SU-DHL-6 (cell line): ENCODE data around the gene NAA16.
"Not testable (repeated sequence)": the region's sequence is repeated elsewhere in the genome, so short reads cannot be mapped to it uniquely, and the experiment has no call there.

Source experiments
- H2AFZ ChIP-seq: fragments of 200-600 bp; sonication (generic); 2 replicates; pipeline ENCODE4 v1.6.1; 2014; ENCODE audit warnings: low read depth, mild to moderate bottlenecking, moderate library complexity, mixed read lengths, antibody characterized with exemption, low read length; ENCODE audit not compliant: severe bottlenecking
- H3F3A ChIP-seq: fragments of 200-600 bp; shearing (Covaris generic); 2 replicates; pipeline ENCODE4 v1.6.0; 2016; ENCODE audit warnings: antibody characterized with exemption, mild to moderate bottlenecking; ENCODE audit not compliant: insufficient read depth
- H3K27ac ChIP-seq: fragments of 200-600 bp; sonication (generic); 2 replicates; pipeline ENCODE4 v1.5.1; 2016; ENCODE audit warnings: low read depth, mild to moderate bottlenecking, low read length, moderate library complexity, mixed read lengths
- H3K27me3 ChIP-seq: fragments of 200-600 bp; sonication (generic), shearing (Covaris generic); 2 replicates; pipeline ENCODE4 v1.6.0; 2014; ENCODE audit warnings: mild to moderate bottlenecking, low read length
- H3K36me3 ChIP-seq: fragments of 200-600 bp; sonication (generic); 2 replicates; pipeline ENCODE4 v1.6.1; 2014; ENCODE audit warnings: mild to moderate bottlenecking, low read length, mixed read lengths
- H3K4me2 ChIP-seq: fragments of 300-600, 200-600 bp; shearing (Covaris generic), sonication (generic); 2 replicates; pipeline ENCODE4 v1.6.0; 2014; ENCODE audit warnings: low read length, low read depth, mild to moderate bottlenecking; ENCODE audit not compliant: poor library complexity, severe bottlenecking
- H3K4me3 ChIP-seq: fragments of 200-600 bp; sonication (generic); 2 replicates; pipeline ENCODE4 v1.5.1; 2014; ENCODE audit warnings: antibody characterized with exemption, low read length, mild to moderate bottlenecking, mixed read lengths; ENCODE audit not compliant: insufficient read depth, poor library complexity, severe bottlenecking
- H3K79me2 ChIP-seq: fragments of 200-600 bp; sonication (generic); 2 replicates; pipeline ENCODE4 v1.6.1; 2014; ENCODE audit warnings: mild to moderate bottlenecking, low read length, moderate library complexity; ENCODE audit not compliant: insufficient read depth
- H3K9ac ChIP-seq: fragments of 200-600 bp; sonication (generic); 2 replicates; pipeline ENCODE4 v1.7.0; 2014; ENCODE audit warnings: mild to moderate bottlenecking, low read length
- H3K9me2 ChIP-seq: fragments of 200-600 bp; sonication (generic); replicated peaks from 2 replicates; pipeline ENCODE4 v1.6.1; 2014; ENCODE audit warnings: low read length; ENCODE audit not compliant: insufficient read depth
- H3K9me3 ChIP-seq: fragments of 200-600 bp; sonication (generic); 2 replicates; pipeline ENCODE4 v1.6.1; 2014; ENCODE audit warnings: low read length, mixed read lengths; ENCODE audit not compliant: insufficient read depth
- H4K20me1 ChIP-seq: fragments of 200-600 bp; sonication (generic); 2 replicates; pipeline ENCODE4 v1.6.1; 2014; ENCODE audit warnings: low read depth, mild to moderate bottlenecking, antibody characterized with exemption, low read length, moderate library complexity, mixed read lengths
- EZH2phosphoT487 ChIP-seq: fragments of 200-600 bp; sonication (generic), shearing (Covaris generic); conservative IDR thresholded peaks from 2 replicates; pipeline ENCODE4 v1.6.1; 2018; ENCODE audit warnings: mild to moderate bottlenecking, antibody characterized with exemption, low read length, moderate library complexity, mixed read lengths
- TF ChIP-seq, protein P1 (sequence below): fragments of 200-600 bp; sonication (generic); IDR thresholded peaks from one replicate; pipeline ENCODE4 v1.5.1; 2017; ENCODE audit warnings: antibody characterized with exemption, mild to moderate bottlenecking, low read length, moderate library complexity; ENCODE audit not compliant: insufficient read depth, poor library complexity, severe bottlenecking

Gene NAA16

DNA sequence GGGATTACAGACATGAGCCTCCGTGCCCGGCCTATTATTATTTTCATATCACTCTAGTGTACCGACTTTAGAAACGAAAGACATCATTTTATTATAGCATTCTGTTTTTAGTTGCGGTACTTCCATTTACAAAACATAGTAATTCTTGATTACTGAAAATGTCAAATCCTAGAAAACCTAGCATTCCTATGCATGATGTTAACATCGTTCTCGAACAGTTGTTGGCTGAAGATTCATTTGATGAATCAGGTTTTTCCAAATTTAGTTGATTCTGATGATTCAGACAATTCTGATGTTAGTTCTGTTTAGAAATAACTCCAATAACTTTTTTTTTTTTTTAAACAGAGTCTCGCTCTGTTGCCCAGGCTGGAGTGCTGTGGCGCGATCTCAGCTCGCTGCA is 36.2 kb upstream of the NAA16 start:
- TF ChIP-seq EZH2phosphoT487 = no peak
- Histone ChIP-seq H4K20me1 (no peaks in the 10 kb centered on the region), H3K9me2 (no peaks in the 10 kb centered on the region), H3F3A (peaks cover 5% of the 10 kb centered on the region; the same call in 1 of the 2 replicates), H3K4me2 (no peak overlapping the region), H3K27me3 (no peaks in the 10 kb centered on the region), H3K9ac (no peak overlapping the region), H3K36me3 (peaks cover 6% of the 10 kb centered on the region; the same call in 1 of the 2 replicates), H2AFZ (no peak overlapping the region), H3K79me2 (no peaks in the 10 kb centered on the region), H3K27ac (no peak overlapping the region), H3K9me3 (peaks cover 7% of the 10 kb centered on the region; the same call in 1 of the 2 replicates), H3K4me3 (no peak overlapping the region)

DNA sequence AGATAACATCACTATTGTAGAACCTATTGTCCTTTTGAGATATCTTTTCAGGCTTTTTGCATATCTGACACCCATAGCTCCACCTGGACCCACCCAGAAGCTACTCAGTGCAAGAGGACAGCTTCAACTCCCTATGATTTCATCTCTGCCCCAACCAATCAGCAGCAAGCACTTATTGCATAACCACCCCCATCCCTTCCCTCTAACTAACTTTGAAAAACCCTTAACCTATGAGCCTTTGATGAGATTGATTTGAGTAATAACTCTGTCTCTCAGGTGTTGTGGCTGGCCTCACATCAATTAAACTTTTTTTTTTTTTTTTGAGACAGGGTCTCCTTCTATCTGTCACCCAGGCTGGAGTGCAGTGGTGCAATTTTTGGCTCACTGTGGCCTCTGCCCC is 34.2 kb upstream of the NAA16 start:
- Histone ChIP-seq H3K36me3 (no peaks in the 10 kb centered on the region), H3K9me2 (no peaks in the 10 kb centered on the region), H3K4me3 (no peak overlapping the region), H2AFZ (no peak overlapping the region), H3K27me3 (no peaks in the 10 kb centered on the region), H3K27ac (no peak overlapping the region), H3F3A (no peaks in the 10 kb centered on the region), H3K4me2 (no peak overlapping the region), H3K9me3 (no peaks in the 10 kb centered on the region), H4K20me1 (no peaks in the 10 kb centered on the region), H3K79me2 (no peaks in the 10 kb centered on the region), H3K9ac (no peak overlapping the region)
- no peak for TF ChIP-seq EZH2phosphoT487
- TF ChIP-seq, protein P1, sequence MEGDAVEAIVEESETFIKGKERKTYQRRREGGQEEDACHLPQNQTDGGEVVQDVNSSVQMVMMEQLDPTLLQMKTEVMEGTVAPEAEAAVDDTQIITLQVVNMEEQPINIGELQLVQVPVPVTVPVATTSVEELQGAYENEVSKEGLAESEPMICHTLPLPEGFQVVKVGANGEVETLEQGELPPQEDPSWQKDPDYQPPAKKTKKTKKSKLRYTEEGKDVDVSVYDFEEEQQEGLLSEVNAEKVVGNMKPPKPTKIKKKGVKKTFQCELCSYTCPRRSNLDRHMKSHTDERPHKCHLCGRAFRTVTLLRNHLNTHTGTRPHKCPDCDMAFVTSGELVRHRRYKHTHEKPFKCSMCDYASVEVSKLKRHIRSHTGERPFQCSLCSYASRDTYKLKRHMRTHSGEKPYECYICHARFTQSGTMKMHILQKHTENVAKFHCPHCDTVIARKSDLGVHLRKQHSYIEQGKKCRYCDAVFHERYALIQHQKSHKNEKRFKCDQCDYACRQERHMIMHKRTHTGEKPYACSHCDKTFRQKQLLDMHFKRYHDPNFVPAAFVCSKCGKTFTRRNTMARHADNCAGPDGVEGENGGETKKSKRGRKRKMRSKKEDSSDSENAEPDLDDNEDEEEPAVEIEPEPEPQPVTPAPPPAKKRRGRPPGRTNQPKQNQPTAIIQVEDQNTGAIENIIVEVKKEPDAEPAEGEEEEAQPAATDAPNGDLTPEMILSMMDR = no peak

DNA sequence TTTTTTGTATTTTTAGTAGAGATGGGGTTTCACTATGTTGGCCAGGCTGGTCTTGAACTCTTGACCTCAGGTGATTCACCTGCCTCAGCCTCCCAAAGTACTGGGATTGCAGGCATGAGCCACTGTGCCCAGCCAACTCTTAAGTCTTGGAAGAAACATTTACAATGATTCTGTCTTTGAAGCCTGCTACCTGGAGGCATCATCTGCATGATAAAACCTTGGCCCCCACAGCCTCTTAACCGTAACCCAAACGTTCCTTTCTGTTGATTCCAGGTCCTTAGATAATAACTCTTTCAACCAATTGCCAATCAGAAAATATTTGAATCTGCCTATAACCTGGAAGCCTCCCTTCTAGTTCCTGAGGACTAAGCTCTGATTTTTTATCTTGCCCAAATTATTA is 31.9 kb upstream of the NAA16 start:
- not testable (repeated sequence) for H4K20me1 ChIP-seq

DNA sequence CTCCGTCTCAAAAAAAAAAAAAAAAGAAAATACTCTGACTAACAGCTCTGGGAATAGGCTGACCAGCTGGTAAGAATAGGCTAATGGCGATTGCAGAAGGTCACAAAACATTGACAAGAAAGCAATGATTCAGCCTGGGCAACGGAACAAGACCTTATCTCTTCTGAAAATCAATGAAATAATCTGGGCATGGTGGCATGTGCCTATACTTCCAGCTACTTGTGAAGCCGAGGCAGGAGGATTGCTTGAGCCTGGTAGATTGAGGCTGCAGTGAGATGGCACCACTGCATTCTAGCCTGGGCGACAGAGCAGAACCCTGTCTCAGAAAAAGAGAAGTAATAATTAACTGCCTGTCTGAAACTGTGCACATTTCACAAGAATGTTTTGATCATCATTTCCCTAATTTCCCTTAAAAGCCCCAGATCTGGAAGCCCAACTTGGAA is 28.9 kb upstream of the NAA16 start:
- Histone ChIP-seq H2AFZ (no peak overlapping the region), H3K4me2 (no peak overlapping the region)

More for the DNA sequence above, 31.9 kb upstream of the NAA16 start:
- not testable (repeated sequence) for H3K79me2 ChIP-seq, H3K36me3 ChIP-seq, H3K4me2 ChIP-seq, H3K27ac ChIP-seq, H3K27me3 ChIP-seq, H3K4me3 ChIP-seq, H3K9me3 ChIP-seq, H3F3A ChIP-seq, H2AFZ ChIP-seq, H3K9me2 ChIP-seq, H3K9ac ChIP-seq

More for the DNA sequence above, 28.9 kb upstream of the NAA16 start:
- Histone ChIP-seq H3K9ac (no peak overlapping the region), H4K20me1 (no peaks in the 10 kb centered on the region), H3K79me2 (no peaks in the 10 kb centered on the region), H3K4me3 (no peak overlapping the region), H3K36me3 (no peaks in the 10 kb centered on the region), H3F3A (no peaks in the 10 kb centered on the region), H3K9me3 (no peaks in the 10 kb centered on the region), H3K27me3 (no peaks in the 10 kb centered on the region), H3K9me2 (no peaks in the 10 kb centered on the region), H3K27ac (no peak overlapping the region)
- no peak for TF ChIP-seq EZH2phosphoT487
- TF ChIP-seq, protein P1 = no peak
